Skin of body (tissue), 2 donors: Measurements from ENCODE around the gene BRD2. TPM values are rescaled to one million over a fixed set of nuclear protein-coding genes. Genes with fewer than 3 reads are reported as not detected.
"Not testable (repeated sequence)": the region's sequence is repeated elsewhere in the genome, so short reads cannot be mapped to it uniquely, and the experiment has no call there.

ENCODE experiments used
- DNase-seq: peaks from one replicate; lab custom pipeline; 2025; lab: John Stamatoyannopoulos, UW
- total RNA-seq: library from RNA; depleted of rRNA; stranded (reverse); fragments of >200 nt; gene quantifications from one replicate; pipeline ENCODE4 v1.2.3, GENCODE V29; 2014

The BRD2 gene
- 86.3 TPM for total RNA-seq

DNA sequence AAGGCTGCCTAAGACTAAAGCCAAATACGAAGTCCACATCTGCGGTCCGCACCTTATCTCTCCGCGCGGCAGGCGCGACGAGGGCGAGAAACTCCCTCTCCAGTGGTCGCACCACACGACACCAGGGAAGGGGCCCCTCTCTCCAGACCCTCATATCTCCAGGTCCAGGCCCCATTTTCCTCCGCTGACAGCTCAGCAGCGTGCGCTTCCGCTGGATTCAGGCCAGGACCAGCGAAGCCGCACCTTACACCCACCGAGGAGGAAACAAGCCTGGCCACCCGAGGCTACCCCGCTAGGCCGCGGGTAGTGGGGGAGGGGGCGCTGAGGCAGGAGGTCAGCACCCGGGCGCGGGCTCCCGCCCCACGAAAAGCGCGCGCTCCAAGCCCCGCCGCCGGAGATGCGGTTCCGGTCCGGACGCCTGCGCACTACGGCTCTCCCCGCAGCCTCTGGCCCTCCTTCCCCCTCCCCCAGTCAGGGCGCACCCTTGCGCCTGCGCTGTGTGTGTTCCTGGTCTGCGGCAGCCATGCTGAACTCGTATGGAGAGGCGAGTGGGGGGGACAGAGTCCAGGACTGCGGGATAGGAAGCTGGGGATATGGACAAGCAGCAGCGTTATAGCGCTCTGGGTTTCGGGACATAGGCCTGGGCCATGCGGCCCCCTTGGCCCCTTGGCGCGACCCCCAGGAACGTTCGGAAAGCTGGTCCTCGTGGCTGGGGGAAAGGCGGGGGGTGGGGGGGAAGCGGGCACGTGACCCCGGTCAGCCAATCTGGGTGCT lies at the start of gene BRD2:
TSS of gene BRD2 (plus strand) at position 502 of the 774 bp plus-strand sequence. CDS start 4,305 bp downstream, outside the sequence.
- peak; percentile 96 for DNase-seq

DNA sequence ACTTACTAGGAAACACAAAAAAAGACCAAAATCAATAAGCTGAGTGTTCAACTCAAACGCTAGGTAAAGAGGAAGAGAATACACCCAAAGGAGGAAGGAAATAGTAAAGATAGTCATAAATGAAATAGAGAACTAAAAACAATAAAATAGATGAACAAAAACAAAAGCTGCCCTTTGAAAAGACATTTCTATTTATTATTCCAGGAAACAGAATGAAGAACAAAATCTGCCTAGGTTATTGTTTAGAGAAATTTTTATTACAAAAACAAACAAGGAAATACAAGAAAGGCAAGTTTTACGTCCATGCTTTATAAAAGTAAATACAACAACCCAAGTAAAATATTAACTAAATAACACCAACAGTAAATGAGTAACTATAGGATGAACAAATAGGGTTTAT lies 47.7 kb upstream of the BRD2 start:
- DNase-seq, result no peak

- DNase-seq, result no peak
Observed at GRCh38 chr6:32922083-32922482, 46.3 kb upstream of the BRD2 start.

GRCh38 chr6:32931211-32931610 lies 37.2 kb upstream of the BRD2 start:
- no peak for DNase-seq

DNA sequence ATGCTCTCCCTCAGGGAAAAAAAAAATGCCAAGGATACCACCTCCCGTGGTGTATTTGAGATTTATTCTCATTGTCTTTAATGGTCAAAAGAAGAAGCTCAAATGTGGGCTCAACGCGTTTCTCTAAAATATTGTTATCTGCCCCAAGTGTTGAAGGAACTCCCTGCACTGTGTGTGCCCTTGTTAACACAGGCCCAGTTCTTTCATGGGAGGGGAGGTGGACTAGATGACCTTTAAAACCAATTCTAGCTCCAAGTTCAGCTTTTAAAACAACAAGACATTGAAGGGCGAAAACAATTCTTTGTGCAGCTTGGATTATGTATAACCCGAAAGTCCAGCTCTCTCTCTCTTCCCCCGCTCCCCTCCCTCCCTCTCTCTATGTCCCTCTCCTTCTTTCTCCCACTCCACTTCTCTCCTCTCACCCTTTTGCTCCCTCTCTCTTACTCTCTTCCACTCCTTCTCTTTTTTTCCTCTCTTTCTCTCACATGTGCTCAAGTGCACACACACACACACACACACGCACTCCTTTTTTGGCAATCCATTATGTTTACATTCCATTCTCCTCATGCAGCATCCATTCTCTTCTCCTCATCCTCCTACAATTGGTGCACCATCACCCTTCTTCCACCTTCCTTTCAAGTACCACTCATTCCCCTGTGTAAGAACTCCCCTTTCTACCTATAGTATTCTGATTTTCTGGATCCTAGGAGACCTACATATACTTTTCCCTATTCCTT lies 36.1 kb upstream of the BRD2 start:
- no peak for DNase-seq

DNA sequence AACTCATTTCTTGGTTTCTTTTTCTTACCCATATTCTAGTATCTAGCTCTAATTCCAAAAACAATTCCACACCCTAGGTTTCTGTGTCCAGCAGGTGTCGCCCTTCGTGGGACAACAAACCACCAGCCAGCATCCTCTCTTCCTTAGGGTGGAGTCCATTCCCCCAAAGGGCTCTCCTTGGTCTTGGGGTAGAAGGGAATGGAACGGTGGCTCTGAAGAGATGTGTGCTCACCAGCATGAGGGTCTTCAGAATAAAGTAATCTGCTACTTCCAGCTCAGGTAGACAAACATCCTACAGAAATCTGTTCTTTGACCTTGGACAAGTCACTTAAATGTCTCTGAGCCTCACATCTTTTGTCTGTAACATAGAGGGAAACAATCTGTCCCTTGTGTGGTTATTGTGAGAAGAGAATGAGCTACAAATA lies 34.7 kb upstream of the BRD2 start:
- peak; percentile 45 for DNase-seq

GRCh38 chr6:32935551-32936238 lies 32.7 kb upstream of the BRD2 start:
- DNase-seq, result no peak

DNA sequence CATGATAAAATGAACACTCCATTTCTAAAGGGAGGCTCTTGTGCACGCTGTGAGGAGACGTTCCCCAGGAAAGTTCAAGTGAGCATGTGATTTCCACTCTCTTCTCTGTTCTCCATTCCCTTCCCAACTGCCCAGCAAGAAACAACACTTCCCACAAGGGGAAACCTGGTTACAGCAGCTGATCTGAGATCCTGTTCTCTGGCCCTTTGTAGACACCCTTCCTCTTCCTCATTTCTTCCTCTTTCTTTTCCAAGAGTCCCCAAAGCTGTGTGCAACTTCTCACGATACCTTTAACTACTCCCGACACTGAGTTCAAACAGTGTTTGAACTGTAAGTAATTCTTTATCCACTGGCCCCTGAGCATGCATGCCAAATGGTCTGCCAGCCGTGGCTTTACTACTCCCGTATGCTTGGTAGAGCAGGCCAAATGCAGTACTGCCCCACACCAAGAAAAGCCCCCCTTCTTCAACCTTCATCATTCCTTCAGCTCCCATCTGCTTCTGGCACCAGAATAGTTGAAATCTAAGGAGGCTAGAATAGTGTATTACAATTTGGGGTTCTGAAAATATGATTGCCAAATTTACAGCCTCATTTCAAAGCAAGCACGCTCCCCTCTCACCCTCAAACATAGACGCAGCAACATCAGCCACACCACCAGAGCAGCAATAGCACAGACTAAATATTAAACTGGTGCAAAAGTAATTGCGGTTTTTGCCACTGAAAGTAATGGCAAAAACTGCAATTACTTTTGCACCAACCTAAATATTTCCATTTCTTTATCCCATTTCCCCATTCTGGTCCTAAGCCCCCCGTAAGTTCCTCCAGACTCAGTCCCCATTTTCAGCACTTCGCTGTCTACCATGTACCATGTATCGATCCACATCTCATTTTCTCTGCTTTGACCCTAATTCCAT lies 31.9 kb upstream of the BRD2 start:
- DNase-seq, result no peak

DNA sequence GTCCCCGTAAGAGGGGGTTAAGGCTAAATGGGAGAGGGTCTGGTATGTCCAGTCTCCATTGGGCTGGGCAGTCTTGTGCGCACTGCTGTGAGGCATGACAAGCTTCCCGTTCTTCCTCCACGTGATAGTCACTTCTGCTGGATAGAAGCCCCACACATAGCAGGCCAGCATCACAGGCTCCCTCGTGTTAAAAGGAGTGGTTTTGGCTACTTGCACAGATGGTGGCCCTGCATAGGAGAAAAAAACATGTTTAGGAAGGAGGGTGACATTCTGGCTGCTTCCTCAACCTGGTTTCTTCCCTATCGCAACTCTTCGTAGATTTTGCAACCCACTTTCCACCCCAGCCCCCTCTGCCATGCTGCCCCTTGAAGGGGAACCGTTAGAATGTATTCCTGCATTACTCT lies 31.2 kb upstream of the BRD2 start:
- no peak for DNase-seq

GRCh38 chr6:32938494-32938893 lies 29.9 kb upstream of the BRD2 start:
- DNase-seq, result no peak

DNA sequence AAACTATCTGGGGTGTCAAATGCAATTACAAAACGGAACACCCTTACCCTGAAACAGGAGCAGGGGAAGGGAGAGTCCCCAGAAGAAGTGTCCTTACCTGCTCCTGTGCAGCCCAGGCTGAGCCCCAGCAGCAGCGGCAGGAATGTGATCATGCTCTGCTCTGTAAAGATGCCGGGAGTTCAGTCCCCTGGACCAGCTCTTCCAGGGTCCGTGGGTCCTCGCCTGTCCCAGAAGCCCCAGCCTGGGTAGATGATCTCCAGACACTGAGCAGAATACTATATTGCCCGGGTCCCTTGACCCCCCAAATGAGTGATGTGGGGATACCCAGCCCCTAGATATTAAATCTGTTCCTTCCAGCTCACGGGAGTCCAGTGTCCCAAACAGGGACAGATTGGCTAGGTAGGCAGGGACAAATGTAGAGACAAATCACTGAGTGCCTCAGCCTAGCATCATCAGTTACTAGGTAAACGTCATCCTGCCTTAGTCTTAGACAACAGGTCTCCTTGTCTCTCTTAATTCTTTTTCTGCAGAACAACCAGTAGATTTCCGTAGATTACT lies 27.7 kb upstream of the BRD2 start, which contains the start of gene HLA-DMB:
TSS of gene HLA-DMB (minus strand) at position 373 of the 558 bp plus-strand sequence. CDS start at position 152, 221 bp downstream.
- peak; percentile 50 for DNase-seq

GRCh38 chr6:32941214-32941768 lies 27.1 kb upstream of the BRD2 start:
- no peak for DNase-seq

DNA sequence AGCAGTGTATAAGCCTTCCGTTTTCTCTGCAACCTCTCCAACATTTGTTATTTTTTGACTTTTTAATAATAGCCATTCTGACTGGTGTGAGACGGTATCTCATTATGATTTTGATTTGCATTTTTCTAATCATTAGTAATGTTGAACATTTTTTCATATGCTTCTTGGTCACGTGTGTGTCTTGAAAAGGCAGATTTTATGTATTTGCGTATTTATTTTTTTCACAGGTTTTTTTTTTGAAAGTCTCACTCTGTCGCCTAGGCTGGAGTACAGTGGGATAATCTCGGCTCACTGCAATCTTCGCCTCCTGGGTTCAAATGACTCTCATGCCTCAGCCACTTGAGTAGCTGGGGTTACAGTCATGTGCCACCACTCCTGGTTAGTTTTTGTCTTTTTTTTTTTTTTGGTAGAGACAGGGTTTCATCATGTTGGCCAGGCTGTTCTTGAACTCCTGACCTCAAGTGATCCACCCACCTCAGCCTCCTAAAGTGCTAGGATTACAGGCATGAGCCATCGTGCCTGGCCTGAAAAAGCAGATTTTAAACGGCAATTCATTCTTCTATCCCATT lies 25.8 kb upstream of the BRD2 start:
- DNase-seq, result not testable (repeated sequence)

- DNase-seq, result peak; percentile 10
Observed at GRCh38 chr6:32943864-32944649, 24.3 kb upstream of the BRD2 start.

GRCh38 chr6:32945108-32945760 lies 23.2 kb upstream of the BRD2 start:
- DNase-seq, result no peak

- no peak for DNase-seq
Observed at GRCh38 chr6:32945953-32946352, 22.4 kb upstream of the BRD2 start.

DNA sequence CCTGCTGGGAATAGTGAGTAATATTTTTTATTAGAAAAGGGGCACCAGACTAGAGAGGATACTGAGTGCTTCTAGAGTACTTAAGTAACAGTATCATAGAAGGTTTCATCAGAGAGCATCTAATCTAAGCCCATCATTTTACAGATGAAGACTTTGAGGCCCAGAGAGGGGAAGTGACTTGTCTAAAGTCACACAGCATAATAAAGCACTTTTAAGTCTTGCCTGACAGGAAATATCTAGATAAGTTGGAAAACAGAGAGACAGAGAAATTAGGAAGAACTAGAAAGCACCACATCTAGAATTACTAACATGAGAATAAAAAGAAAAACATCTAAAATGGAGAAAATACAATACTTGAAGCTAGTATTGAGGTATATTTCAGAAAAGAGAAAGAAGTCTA lies 21.5 kb upstream of the BRD2 start:
- no peak for DNase-seq
